ENCODE results near the gene NTSR1.

GRCh38 chr20:62726276-62726675 lies 17.6 kb downstream of the NTSR1 start:
- TF ChIP-seq EZH2phosphoT487 (IDR thresholded peaks at IDR 0.05; ENCODE audit: insufficient read depth, low read depth) (no peak), EZH2 (IDR thresholded peaks at IDR 0.05; ENCODE audit: insufficient read depth, poor library complexity, severe bottlenecking) (no peak)
